ACC112 (cell line): ENCODE results near the gene SNX25.

Experiments
- H2AFZ ChIP-seq: fragments of 200-600 bp; sonication (generic); one replicate; pipeline ENCODE4 v1.6.0; 2017; ENCODE audit warnings: antibody characterized with exemption, low read length; ENCODE audit not compliant: unreplicated experiment
- H3K27ac ChIP-seq: fragments of 200-600 bp; sonication (generic); 2 replicates; pipeline ENCODE4 v1.5.1; 2014; ENCODE audit warnings: low read depth, mild to moderate bottlenecking, antibody characterized with exemption, low read length, moderate library complexity
- H3K27me3 ChIP-seq: fragments of 200-600 bp; sonication (generic); 2 replicates; pipeline ENCODE4 v1.6.1; 2014; ENCODE audit warnings: mild to moderate bottlenecking, antibody characterized with exemption, low read length, moderate library complexity, mixed read lengths; ENCODE audit not compliant: insufficient read depth
- H3K36me3 ChIP-seq: fragments of 200-600 bp; sonication (generic); 2 replicates; pipeline ENCODE4 v1.6.1; 2016; ENCODE audit warnings: mild to moderate bottlenecking, antibody characterized with exemption, low read length, moderate library complexity, mixed read lengths; ENCODE audit not compliant: insufficient read depth
- H3K4me1 ChIP-seq: fragments of 200-600 bp; sonication (generic); one replicate; pipeline ENCODE4 v1.6.1; 2016; ENCODE audit warnings: low read length, mixed read lengths; ENCODE audit not compliant: insufficient read depth, unreplicated experiment, control insufficient read depth
- H3K4me3 ChIP-seq: fragments of 200-600 bp; sonication (generic); 2 replicates; pipeline ENCODE4 v1.5.1; 2014; ENCODE audit warnings: mild to moderate bottlenecking, low read depth, low read length
- H3K79me2 ChIP-seq: fragments of 200-600 bp; sonication (generic); one replicate; pipeline ENCODE4 v1.6.0; 2016; ENCODE audit warnings: low read length; ENCODE audit not compliant: control insufficient read depth, unreplicated experiment, insufficient read depth

Gene SNX25

GRCh38 chr4:185339941-185340340 is 130.5 kb downstream of the SNX25 start:
- Histone ChIP-seq H3K36me3 (peaks cover 20% of the 10 kb centered on the region), H2AFZ (no peak overlapping the region), H3K4me1 (peaks cover 17% of the 10 kb centered on the region), H3K79me2 (no peaks in the 10 kb centered on the region), H3K27me3 (no peaks in the 10 kb centered on the region), H3K4me3 (no peak overlapping the region), H3K27ac (no peak overlapping the region)

GRCh38 chr4:185341377-185341776 is 132.0 kb downstream of the SNX25 start:
- no peak overlapping the region for H3K27ac ChIP-seq
- no peak overlapping the region for H2AFZ ChIP-seq
- H3K36me3 ChIP-seq, result peaks cover 16% of the 10 kb centered on the region
- no peaks in the 10 kb centered on the region for H3K79me2 ChIP-seq
- peaks cover 23% of the 10 kb centered on the region for H3K4me1 ChIP-seq
- H3K27me3 ChIP-seq, result no peaks in the 10 kb centered on the region
- no peak overlapping the region for H3K4me3 ChIP-seq

- H3K27me3 ChIP-seq, result no peaks in the 10 kb centered on the region
- H3K27ac ChIP-seq, result no peak overlapping the region
- no peaks in the 10 kb centered on the region for H3K79me2 ChIP-seq
- H3K36me3 ChIP-seq, result peaks cover 18% of the 10 kb centered on the region
- H3K4me3 ChIP-seq, result no peak overlapping the region
- no peak overlapping the region for H2AFZ ChIP-seq
- peaks cover 25% of the 10 kb centered on the region for H3K4me1 ChIP-seq
Observed at GRCh38 chr4:185341841-185342240, 132.4 kb downstream of the SNX25 start.

GRCh38 chr4:185343726-185344581 is 134.6 kb downstream of the SNX25 start:
- Histone ChIP-seq H3K4me1 (peaks cover 28% of the 10 kb centered on the region), H3K27me3 (no peaks in the 10 kb centered on the region), H3K79me2 (no peaks in the 10 kb centered on the region), H3K4me3 (peak overlapping the region; percentile 67), H3K36me3 (peaks cover 22% of the 10 kb centered on the region), H2AFZ (peak overlapping the region; percentile 7), H3K27ac (peak overlapping the region; percentile 89)

- no peaks in the 10 kb centered on the region for H3K79me2 ChIP-seq
- peaks cover 28% of the 10 kb centered on the region for H3K4me1 ChIP-seq
- peak overlapping the region; percentile 19 for H2AFZ ChIP-seq
- H3K27ac ChIP-seq, result peak overlapping the region; percentile 89
- peak overlapping the region; percentile 67 for H3K4me3 ChIP-seq
- no peaks in the 10 kb centered on the region for H3K27me3 ChIP-seq
- peaks cover 26% of the 10 kb centered on the region for H3K36me3 ChIP-seq
Observed at GRCh38 chr4:185344743-185345538, 135.5 kb downstream of the SNX25 start.

GRCh38 chr4:185346975-185347601 is 137.7 kb downstream of the SNX25 start:
- H3K36me3 ChIP-seq, result peaks cover 24% of the 10 kb centered on the region
- peak overlapping the region; percentile 58 for H3K27ac ChIP-seq

GRCh38 chr4:185351691-185352090 is 142.3 kb downstream of the SNX25 start:
- peaks cover 5% of the 10 kb centered on the region for H3K4me1 ChIP-seq
- peaks cover 21% of the 10 kb centered on the region for H3K36me3 ChIP-seq

More at GRCh38 chr4:185346975-185347601, 137.7 kb downstream of the SNX25 start:
- Histone ChIP-seq H2AFZ (no peak overlapping the region), H3K27me3 (no peaks in the 10 kb centered on the region), H3K4me1 (peaks cover 28% of the 10 kb centered on the region), H3K4me3 (no peak overlapping the region), H3K79me2 (no peaks in the 10 kb centered on the region)

GRCh38 chr4:185352202-185352601 is 142.8 kb downstream of the SNX25 start:
- H3K27me3 ChIP-seq, result no peaks in the 10 kb centered on the region
- no peak overlapping the region for H3K27ac ChIP-seq
- no peak overlapping the region for H3K4me3 ChIP-seq
- peaks cover under 1% of the 10 kb centered on the region for H3K4me1 ChIP-seq
- no peaks in the 10 kb centered on the region for H3K79me2 ChIP-seq
- no peak overlapping the region for H2AFZ ChIP-seq
- H3K36me3 ChIP-seq, result peaks cover 16% of the 10 kb centered on the region

More at GRCh38 chr4:185351691-185352090, 142.3 kb downstream of the SNX25 start:
- Histone ChIP-seq H3K27ac (no peak overlapping the region), H3K79me2 (no peaks in the 10 kb centered on the region), H2AFZ (no peak overlapping the region), H3K27me3 (no peaks in the 10 kb centered on the region), H3K4me3 (no peak overlapping the region)

GRCh38 chr4:185352741-185353140 is 143.3 kb downstream of the SNX25 start:
- peaks cover 6% of the 10 kb centered on the region for H3K4me1 ChIP-seq
- no peak overlapping the region for H3K27ac ChIP-seq
- no peak overlapping the region for H3K4me3 ChIP-seq
- no peak overlapping the region for H2AFZ ChIP-seq
- H3K27me3 ChIP-seq, result no peaks in the 10 kb centered on the region
- peaks cover 16% of the 10 kb centered on the region for H3K36me3 ChIP-seq
- no peaks in the 10 kb centered on the region for H3K79me2 ChIP-seq

- H2AFZ ChIP-seq, result no peak overlapping the region
Observed at GRCh38 chr4:185357211-185357610, 147.8 kb downstream of the SNX25 start.

More at GRCh38 chr4:185357211-185357610, 147.8 kb downstream of the SNX25 start:
- Histone ChIP-seq H3K4me3 (no peak overlapping the region), H3K36me3 (0 out of 2 replicates have a peak, but pooled peaks cover 3% of the 10 kb centered on the region), H3K27ac (no peak overlapping the region), H3K4me1 (peaks cover 25% of the 10 kb centered on the region), H3K79me2 (no peaks in the 10 kb centered on the region), H3K27me3 (no peaks in the 10 kb centered on the region)
